ENCODE measurements around the gene COL12A1.
A peak's percentile ranks its signal among the peaks of the same experiment; 100 is the strongest.

The COL12A1 gene

GRCh38 chr6:75176076-75176582 is 29.7 kb downstream of the COL12A1 start:
- DNase-seq, result no peak

GRCh38 chr6:75171986-75172385 is 33.9 kb downstream of the COL12A1 start:
- DNase-seq, result no peak

- DNase-seq, result no peak
Measured at GRCh38 chr6:75171567-75171966, 34.3 kb downstream of the COL12A1 start.

GRCh38 chr6:75170691-75171560 is 34.9 kb downstream of the COL12A1 start:
- no peak for DNase-seq

- no peak for DNase-seq
Measured at GRCh38 chr6:75169689-75170586, 35.9 kb downstream of the COL12A1 start.

GRCh38 chr6:75167851-75168250 is 38.0 kb downstream of the COL12A1 start:
- DNase-seq, result no peak

GRCh38 chr6:75167325-75167724 is 38.5 kb downstream of the COL12A1 start:
- DNase-seq, result no peak

GRCh38 chr6:75166773-75167172 is 39.1 kb downstream of the COL12A1 start:
- no peak for DNase-seq

- no peak for DNase-seq
Measured at GRCh38 chr6:75166236-75166635, 39.6 kb downstream of the COL12A1 start.

- no peak for DNase-seq
Measured at GRCh38 chr6:75158176-75158575, 47.7 kb downstream of the COL12A1 start.

GRCh38 chr6:75157336-75157735 is 48.5 kb downstream of the COL12A1 start:
- no peak for DNase-seq

GRCh38 chr6:75156186-75156878 is 49.5 kb downstream of the COL12A1 start:
- DNase-seq, result no peak

GRCh38 chr6:75155631-75156030 is 50.2 kb downstream of the COL12A1 start:
- DNase-seq, result no peak

- DNase-seq, result no peak
Measured at GRCh38 chr6:75154973-75155372, 50.9 kb downstream of the COL12A1 start.

GRCh38 chr6:75150685-75151412 is 55.0 kb downstream of the COL12A1 start:
- no peak for DNase-seq

GRCh38 chr6:75149696-75150095 is 56.2 kb downstream of the COL12A1 start:
- DNase-seq, result peak; percentile 24

- no peak for DNase-seq
Measured at GRCh38 chr6:75149240-75149639, 56.6 kb downstream of the COL12A1 start.

- DNase-seq, result no peak
Measured at GRCh38 chr6:75147512-75147911, 58.3 kb downstream of the COL12A1 start.

- DNase-seq, result no peak
Measured at GRCh38 chr6:75145976-75146375, 59.9 kb downstream of the COL12A1 start.

GRCh38 chr6:75145211-75145610 is 60.6 kb downstream of the COL12A1 start:
- no peak for DNase-seq

- DNase-seq, result no peak
Measured at GRCh38 chr6:75144386-75144785, 61.5 kb downstream of the COL12A1 start.

- no peak for DNase-seq
Measured at GRCh38 chr6:75143191-75143590, 62.7 kb downstream of the COL12A1 start.

Data from midbrain (tissue), 1 donor.